HG03066 (cell line): ENCODE measurements around the gene CGNL1.

ENCODE experiments used
- ATAC-seq: cut with Tn5 transposase; IDR thresholded peaks from one replicate; pipeline ENCODE4 v1.9.1; 2021; ENCODE audit warnings: low read depth; ENCODE audit not compliant: unreplicated experiment

Gene CGNL1

GRCh38 chr15:57375827-57376695, at the start of gene CGNL1:
TSS of gene CGNL1 (plus strand) at chr15:57376505. CDS start at chr15:57438000, 61,495 bp downstream.
- ATAC-seq, result no peak

- no peak for ATAC-seq
These were observed 48.3 kb upstream of the CGNL1 start for GRCh38 chr15:57327985-57328471.

GRCh38 chr15:57328479-57328878, 47.8 kb upstream of the CGNL1 start:
- no peak for ATAC-seq

GRCh38 chr15:57328897-57329296, 47.4 kb upstream of the CGNL1 start:
- no peak for ATAC-seq

- ATAC-seq, result no peak
These were observed 46.5 kb upstream of the CGNL1 start for GRCh38 chr15:57329582-57330367.

- ATAC-seq, result no peak
These were observed 45.5 kb upstream of the CGNL1 start for GRCh38 chr15:57330619-57331340.

- ATAC-seq, result no peak
These were observed 44.0 kb upstream of the CGNL1 start for GRCh38 chr15:57332326-57332725.

- ATAC-seq, result no peak
These were observed 42.8 kb upstream of the CGNL1 start for GRCh38 chr15:57333487-57333886.

- no peak for ATAC-seq
These were observed 42.0 kb upstream of the CGNL1 start for GRCh38 chr15:57334257-57334656.

GRCh38 chr15:57335293-57335715, 41.0 kb upstream of the CGNL1 start:
- ATAC-seq, result no peak

GRCh38 chr15:57335719-57336118, 40.6 kb upstream of the CGNL1 start:
- no peak for ATAC-seq

- no peak for ATAC-seq
These were observed 38.4 kb upstream of the CGNL1 start for GRCh38 chr15:57337868-57338411.

GRCh38 chr15:57339321-57339720, 37.0 kb upstream of the CGNL1 start:
- no peak for ATAC-seq

- ATAC-seq, result no peak
These were observed 35.5 kb upstream of the CGNL1 start for GRCh38 chr15:57340682-57341259.

GRCh38 chr15:57343048-57343447, 33.3 kb upstream of the CGNL1 start:
- no peak for ATAC-seq

- no peak for ATAC-seq
These were observed 32.8 kb upstream of the CGNL1 start for GRCh38 chr15:57343498-57343897.

- ATAC-seq, result no peak
These were observed 32.0 kb upstream of the CGNL1 start for GRCh38 chr15:57344282-57344681.

- no peak for ATAC-seq
These were observed 30.7 kb upstream of the CGNL1 start for GRCh38 chr15:57345584-57345983.

GRCh38 chr15:57348081-57348480, 28.2 kb upstream of the CGNL1 start:
- no peak for ATAC-seq
